HEK293 (cell line): ENCODE data around the gene NOC2L.

ENCODE experiments used
- CTCF ChIA-PET: fragments of 350-600 bp; formaldehyde crosslinking; extraction: SDS; loops from one replicate; lab custom pipeline; 2021; ENCODE audit warnings: antibody characterized with exemption; lab: Yijun Ruan, JAX
- POLR2A ChIA-PET: fragments of 300-600 bp; formaldehyde crosslinking; extraction: SDS; loops from one replicate; lab custom pipeline; 2020; ENCODE audit warnings: antibody characterized with exemption, inconsistent platforms; lab: Yijun Ruan, JAX
- H3K27ac ChIP-seq: fragments of 200-500 bp; sonication (Bioruptor generic); 2 replicates; pipeline ENCODE4 v1.5.1; 2014; ENCODE audit warnings: low read depth, low read length, control low read depth, inconsistent platforms; ENCODE audit errors: extremely low read depth
- H3K36me3 ChIP-seq, 2 experiments: fragments of 200-500 bp in 1 of 2; sonication (Bioruptor generic) in 1 of 2; 1 replicate in 1 of 2; 2 replicates in 1 of 2; pipeline ENCODE4 v1.5.1; 2014 to 2017; ENCODE audit warnings: inconsistent platforms in 2 of 2, low read length in 2 of 2; ENCODE audit not compliant: control insufficient read depth in 2 of 2, insufficient read depth in 1 of 2
- H3K4me1 ChIP-seq: fragments of 200-500 bp; sonication (Bioruptor generic); 2 replicates; pipeline ENCODE4 v1.5.1; 2014; ENCODE audit warnings: mild to moderate bottlenecking, low read length, inconsistent platforms; ENCODE audit not compliant: control insufficient read depth, insufficient read depth
- H3K4me3 ChIP-seq: 2 replicates; pipeline ENCODE4 v1.5.1; 2011; ENCODE audit warnings: low read depth, mild to moderate bottlenecking, control low read depth, low read length, moderate library complexity
- H3K9me3 ChIP-seq: fragments of 200-500 bp; sonication (Bioruptor generic); 2 replicates; pipeline ENCODE4 v1.5.1; 2014; ENCODE audit warnings: low read depth, low read length, inconsistent platforms; ENCODE audit not compliant: control insufficient read depth, insufficient read depth
- CTCF ChIP-seq: fragments of 450-650 bp; formaldehyde crosslinking; IDR thresholded peaks from 2 replicates; pipeline ENCODE4 v1.5.1; 2016; ENCODE audit warnings: missing biosample characterization, missing genetic modification characterization
- KLF1 ChIP-seq: fragments of 450-650 bp; formaldehyde crosslinking; IDR thresholded peaks from 2 replicates; pipeline ENCODE4 v1.5.1; 2016; ENCODE audit warnings: missing biosample characterization, missing genetic modification characterization
- KLF8 ChIP-seq: fragments of 450-650 bp; formaldehyde crosslinking; IDR thresholded peaks from 2 replicates; pipeline ENCODE4 v1.5.1; 2016; ENCODE audit warnings: missing biosample characterization, missing genetic modification characterization
- OSR2 ChIP-seq: fragments of 450-650 bp; formaldehyde crosslinking; IDR thresholded peaks from 2 replicates; pipeline ENCODE4 v1.5.1; 2016; ENCODE audit warnings: missing biosample characterization, missing genetic modification characterization
- OVOL3 ChIP-seq: fragments of 450-650 bp; formaldehyde crosslinking; IDR thresholded peaks from 2 replicates; pipeline ENCODE4 v1.5.1; 2016; ENCODE audit warnings: missing biosample characterization, missing genetic modification characterization
- SALL2 ChIP-seq: fragments of 450-650 bp; formaldehyde crosslinking; IDR thresholded peaks from 2 replicates; pipeline ENCODE4 v1.5.0; 2017; ENCODE audit warnings: missing biosample characterization, mild to moderate bottlenecking, missing genetic modification characterization, borderline replicate concordance
- WT1 ChIP-seq: fragments of 450-650 bp; formaldehyde crosslinking; IDR thresholded peaks from 2 replicates; pipeline ENCODE4 v1.5.1; 2016; ENCODE audit warnings: missing biosample characterization, missing genetic modification characterization
- ZBTB7A ChIP-seq: fragments of 450-650 bp; formaldehyde crosslinking; IDR thresholded peaks from 2 replicates; pipeline ENCODE4 v1.5.1; 2016; ENCODE audit warnings: low read depth, missing biosample characterization, missing genetic modification characterization
- ZBTB8A ChIP-seq: fragments of 450-650 bp; formaldehyde crosslinking; IDR thresholded peaks from 2 replicates; pipeline ENCODE4 v1.5.1; 2016; ENCODE audit warnings: missing biosample characterization, missing genetic modification characterization
- ZFHX2 ChIP-seq: fragments of 450-650 bp; formaldehyde crosslinking; conservative IDR thresholded peaks from 2 replicates; pipeline ENCODE4 v1.5.1; 2016; ENCODE audit warnings: missing biosample characterization, missing genetic modification characterization
- ZFP69B ChIP-seq: fragments of 450-650 bp; formaldehyde crosslinking; IDR thresholded peaks from 2 replicates; pipeline ENCODE4 v1.5.1; 2016; ENCODE audit warnings: missing biosample characterization, missing genetic modification characterization
- ZNF112 ChIP-seq: fragments of 450-650 bp; formaldehyde crosslinking; IDR thresholded peaks from 2 replicates; pipeline ENCODE4 v1.5.0; 2017; ENCODE audit warnings: missing biosample characterization, missing genetic modification characterization
- ZNF350 ChIP-seq: fragments of 450-650 bp; formaldehyde crosslinking; IDR thresholded peaks from 2 replicates; pipeline ENCODE4 v1.5.0; 2017; ENCODE audit warnings: missing biosample characterization, mild to moderate bottlenecking, missing genetic modification characterization
- ZNF366 ChIP-seq: fragments of 450-650 bp; formaldehyde crosslinking; conservative IDR thresholded peaks from 2 replicates; pipeline ENCODE4 v1.5.1; 2016; ENCODE audit warnings: missing biosample characterization, missing genetic modification characterization
- ZNF449 ChIP-seq: fragments of 450-650 bp; formaldehyde crosslinking; IDR thresholded peaks from 2 replicates; pipeline ENCODE4 v1.5.1; 2017; ENCODE audit warnings: missing biosample characterization, mild to moderate bottlenecking, missing genetic modification characterization, moderate library complexity
- ZNF529 ChIP-seq: fragments of 450-650 bp; formaldehyde crosslinking; IDR thresholded peaks from 2 replicates; pipeline ENCODE4 v1.5.1; 2017; ENCODE audit warnings: missing genetic modification characterization, missing biosample characterization; ENCODE audit not compliant: insufficient replicate concordance
- ZNF571 ChIP-seq: fragments of 450-650 bp; formaldehyde crosslinking; IDR thresholded peaks from 2 replicates; pipeline ENCODE4 v1.5.0; 2017; ENCODE audit warnings: missing biosample characterization, missing genetic modification characterization
- ZNF600 ChIP-seq: fragments of 450-650 bp; formaldehyde crosslinking; IDR thresholded peaks from 2 replicates; pipeline ENCODE4 v1.5.1; 2016; ENCODE audit warnings: missing biosample characterization, missing genetic modification characterization
- ZNF677 ChIP-seq: fragments of 450-650 bp; IDR thresholded peaks from 2 replicates; pipeline ENCODE4 v1.5.0; 2018; ENCODE audit warnings: missing biosample characterization, mild to moderate bottlenecking, missing genetic modification characterization, moderate library complexity
- ZSCAN16 ChIP-seq: fragments of 450-650 bp; formaldehyde crosslinking; IDR thresholded peaks from 2 replicates; pipeline ENCODE4 v1.5.1; 2016; ENCODE audit warnings: missing biosample characterization, missing genetic modification characterization
- TF ChIP-seq, protein P1 (sequence below): fragments of 450-650 bp; formaldehyde crosslinking; IDR thresholded peaks from 2 replicates; pipeline ENCODE4 v1.5.1; 2016; ENCODE audit warnings: missing biosample characterization, missing genetic modification characterization
- TF ChIP-seq, protein P2 (sequence below): fragments of 450-650 bp; formaldehyde crosslinking; IDR thresholded peaks from 2 replicates; pipeline ENCODE4 v1.5.1; 2016; ENCODE audit warnings: missing biosample characterization, missing genetic modification characterization
- TF ChIP-seq, protein P3 (sequence below): fragments of 450-650 bp; formaldehyde crosslinking; optimal IDR thresholded peaks from 2 replicates; pipeline ENCODE3; 2016; ENCODE audit warnings: missing biosample characterization, mild to moderate bottlenecking, missing genetic modification characterization

NOC2L gene

DNA sequence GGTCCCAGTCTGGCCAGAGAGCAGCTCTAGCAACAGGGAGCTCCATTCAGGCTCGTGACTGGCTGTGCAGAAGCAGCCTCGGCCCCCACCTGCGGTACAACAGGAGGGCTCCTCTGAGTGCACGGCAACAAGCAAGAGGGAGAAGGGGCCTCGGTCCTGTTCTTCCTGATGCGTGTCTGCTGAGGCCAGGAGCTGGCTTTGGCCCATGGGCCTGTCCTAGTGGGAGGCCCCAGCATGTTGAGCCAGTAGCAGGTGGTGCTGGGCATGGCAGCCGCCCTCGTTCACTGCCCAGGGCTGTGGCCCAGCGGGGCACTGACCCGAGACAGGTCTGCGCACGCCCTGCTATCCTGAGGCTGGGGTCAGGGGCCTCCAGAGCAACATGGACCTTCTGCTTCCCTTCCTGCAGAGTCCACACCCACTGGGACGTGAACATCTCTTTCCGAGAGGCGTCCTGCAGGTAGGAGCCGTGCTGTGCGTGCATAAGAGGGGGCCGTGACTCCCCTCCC is 28.4 kb downstream of the NOC2L start (continued):
- TF ChIP-seq SALL2 (tag by site-specific recombination) (no peak), ZSCAN16 (tag by site-specific recombination) (no peak), CTCF (tag by site-specific recombination) (no peak), ZNF112 (tag by site-specific recombination) (no peak), WT1 (no peak), ZNF529 (tag by site-specific recombination) (no peak)
- TF ChIP-seq, protein P1, sequence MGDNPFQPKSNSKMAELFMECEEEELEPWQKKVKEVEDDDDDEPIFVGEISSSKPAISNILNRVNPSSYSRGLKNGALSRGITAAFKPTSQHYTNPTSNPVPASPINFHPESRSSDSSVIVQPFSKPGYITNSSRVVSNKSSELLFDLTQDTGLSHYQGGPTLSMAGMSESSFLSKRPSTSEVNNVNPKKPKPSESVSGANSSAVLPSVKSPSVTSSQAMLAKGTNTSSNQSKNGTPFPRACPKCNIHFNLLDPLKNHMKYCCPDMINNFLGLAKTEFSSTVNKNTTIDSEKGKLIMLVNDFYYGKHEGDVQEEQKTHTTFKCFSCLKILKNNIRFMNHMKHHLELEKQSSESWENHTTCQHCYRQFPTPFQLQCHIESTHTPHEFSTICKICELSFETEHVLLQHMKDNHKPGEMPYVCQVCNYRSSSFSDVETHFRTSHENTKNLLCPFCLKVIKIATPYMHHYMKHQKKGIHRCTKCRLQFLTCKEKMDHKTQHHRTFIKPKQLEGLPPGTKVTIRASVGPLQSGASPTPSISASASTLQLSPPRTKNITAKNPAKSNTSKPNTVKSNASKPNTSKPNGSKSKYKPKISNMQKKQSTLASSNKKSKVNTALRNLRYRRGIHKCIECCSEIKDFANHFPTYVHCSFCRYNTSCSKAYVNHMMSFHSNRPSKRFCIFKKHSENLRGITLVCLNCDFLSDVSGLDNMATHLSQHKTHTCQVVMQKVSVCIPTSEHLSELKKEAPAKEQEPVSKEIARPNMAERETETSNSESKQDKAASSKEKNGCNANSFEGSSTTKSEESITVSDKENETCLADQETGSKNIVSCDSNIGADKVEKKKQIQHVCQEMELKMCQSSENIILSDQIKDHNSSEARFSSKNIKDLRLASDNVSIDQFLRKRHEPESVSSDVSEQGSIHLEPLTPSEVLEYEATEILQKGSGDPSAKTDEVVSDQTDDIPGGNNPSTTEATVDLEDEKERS (tag by site-specific recombination) = no peak
- TF ChIP-seq, protein P2, sequence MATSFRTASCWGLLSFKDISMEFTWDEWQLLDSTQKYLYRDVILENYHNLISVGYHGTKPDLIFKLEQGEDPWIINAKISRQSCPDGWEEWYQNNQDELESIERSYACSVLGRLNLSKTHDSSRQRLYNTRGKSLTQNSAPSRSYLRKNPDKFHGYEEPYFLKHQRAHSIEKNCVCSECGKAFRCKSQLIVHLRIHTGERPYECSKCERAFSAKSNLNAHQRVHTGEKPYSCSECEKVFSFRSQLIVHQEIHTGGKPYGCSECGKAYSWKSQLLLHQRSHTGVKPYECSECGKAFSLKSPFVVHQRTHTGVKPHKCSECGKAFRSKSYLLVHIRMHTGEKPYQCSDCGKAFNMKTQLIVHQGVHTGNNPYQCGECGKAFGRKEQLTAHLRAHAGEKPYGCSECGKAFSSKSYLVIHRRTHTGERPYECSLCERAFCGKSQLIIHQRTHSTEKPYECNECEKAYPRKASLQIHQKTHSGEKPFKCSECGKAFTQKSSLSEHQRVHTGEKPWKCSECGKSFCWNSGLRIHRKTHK (tag by site-specific recombination) = no peak

GRCh38 chr1:929712-930632 is 29.1 kb downstream of the NOC2L start:
- H3K4me1 ChIP-seq = peaks cover 18% of the 10 kb centered on the region
- peaks cover 0 to 65% of the 10 kb centered on the region in 2 experiments; a peak in 1 of 3 replicates for H3K36me3 ChIP-seq
- ChIA-PET CTCF (interaction anchor here (1.0 to 2.7 kb wide), 5 partner anchors 9 to 25 kb away, joined by 3 to 16 read pairs (median 3); no protein-coding TSS in a partner anchor), POLR2A (interaction anchor here (0.8 to 6.5 kb wide), 4 partner anchors 10 to 26 kb away, joined by 3 to 111 read pairs (median 9); no protein-coding TSS in a partner anchor)
- no peaks in the 10 kb centered on the region for H3K9me3 ChIP-seq
- H3K27ac ChIP-seq = peak overlapping the region; percentile 25; the same call in 1 of the 2 replicates
- H3K4me3 ChIP-seq = no peak overlapping the region
- peak; percentile 99 for TF ChIP-seq ZNF677 (tag by site-specific recombination)
- TF ChIP-seq OSR2 = no peak
- TF ChIP-seq OVOL3 (tag by site-specific recombination) = no peak
- TF ChIP-seq, protein P3, sequence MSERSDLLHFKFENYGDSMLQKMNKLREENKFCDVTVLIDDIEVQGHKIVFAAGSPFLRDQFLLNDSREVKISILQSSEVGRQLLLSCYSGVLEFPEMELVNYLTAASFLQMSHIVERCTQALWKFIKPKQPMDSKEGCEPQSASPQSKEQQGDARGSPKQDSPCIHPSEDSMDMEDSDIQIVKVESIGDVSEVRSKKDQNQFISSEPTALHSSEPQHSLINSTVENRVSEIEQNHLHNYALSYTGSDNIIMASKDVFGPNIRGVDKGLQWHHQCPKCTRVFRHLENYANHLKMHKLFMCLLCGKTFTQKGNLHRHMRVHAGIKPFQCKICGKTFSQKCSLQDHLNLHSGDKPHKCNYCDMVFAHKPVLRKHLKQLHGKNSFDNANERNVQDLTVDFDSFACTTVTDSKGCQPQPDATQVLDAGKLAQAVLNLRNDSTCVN = peak; percentile 9
- TF ChIP-seq ZFHX2 (tag by site-specific recombination) = peak; percentile 54
- TF ChIP-seq KLF8 (tag by site-specific recombination) = peak; percentile 71; the same call in 1 of the 2 replicates
- TF ChIP-seq ZNF350 (tag by site-specific recombination) = no peak
- TF ChIP-seq ZNF571 (tag by site-specific recombination) = no peak
- TF ChIP-seq CTCF (tag by site-specific recombination) = no peak
- TF ChIP-seq KLF1 (tag by site-specific recombination) = peak; percentile 90
- 0 out of 2 replicates have a peak, but pooled peaks have one; percentile 40 for TF ChIP-seq ZFP69B
- 0 out of 2 replicates have a peak, but pooled peaks have one; percentile 15 for TF ChIP-seq ZBTB8A (tag by site-specific recombination)
- TF ChIP-seq ZBTB7A (tag by site-specific recombination) = no peak
- TF ChIP-seq ZNF449 (tag by site-specific recombination) = peak; percentile 42; the same call in 1 of the 2 replicates
- 0 out of 2 replicates have a peak, but pooled peaks have one; percentile 46 for TF ChIP-seq ZNF366
- peak; percentile 92 for TF ChIP-seq ZNF600 (tag by site-specific recombination)
